Measurements from ENCODE around the gene ITPRID2. TPM values are rescaled to one million over a fixed set of nuclear protein-coding genes. Genes with fewer than 3 reads are reported as not detected.

The ITPRID2 gene
- total and polyA plus RNA-seq, 2 of the 8 experiments (the other 6 are each of a cell fraction or from before 2014, with no cell fraction given) = 1.9 to 12.6 TPM

DNA sequence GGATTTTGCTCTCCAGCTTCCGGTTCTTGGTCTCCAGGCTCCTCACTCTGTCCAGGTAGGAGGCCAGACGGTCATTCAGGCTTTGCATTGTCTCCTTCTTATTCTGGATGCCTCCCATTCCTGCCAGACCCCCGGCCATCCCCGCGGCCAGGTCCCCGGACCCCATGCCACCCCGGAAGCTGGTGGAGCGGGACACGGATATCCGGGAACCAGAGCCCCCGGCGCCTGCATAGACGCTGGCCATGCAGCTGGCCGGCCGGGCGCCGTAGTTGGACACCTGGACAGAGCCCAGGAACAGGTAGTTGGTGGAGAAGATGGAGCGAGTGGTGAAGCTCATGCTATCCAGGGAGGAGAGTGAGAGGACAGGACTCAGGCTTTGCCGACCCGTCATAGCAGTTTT, 70.6 kb downstream of the ITPRID2 start:
- Histone ChIP-seq H3K36me3 (ENCODE audit: control insufficient read depth in 2 of 4, insufficient read depth in 4 of 4, low read length in 3 of 4) (no peaks in the 10 kb centered on the region), H2BK20ac (ENCODE audit: low read length) (no peak overlapping the region), H2BK5ac (ENCODE audit: low read depth, low read length) (no peak overlapping the region), H4K8ac (ENCODE audit: extremely low read depth, insufficient read depth, low read length) (no peak overlapping the region), H3K56ac (replicated peaks; ENCODE audit: insufficient read length, low read depth, low read length) (no peak overlapping the region), H4K91ac (replicated peaks; ENCODE audit: insufficient read length, low read length) (no peak overlapping the region), H4K20me1 (replicated peaks in 1 of 2; ENCODE audit: control insufficient read depth in 1 of 2, insufficient read depth in 2 of 2, low read length in 2 of 2) (no peaks in the 10 kb centered on the region), H3K27ac (ENCODE audit: low read depth, low read length) (no peak overlapping the region), H3K18ac (ENCODE audit: extremely low read depth, low read length) (no peak overlapping the region), H3K9me3 (ENCODE audit: insufficient read depth in 2 of 2, low read depth in 1 of 2, low read length in 1 of 2) (no peaks in the 10 kb centered on the region; a peak in 1 of 4 replicates), H3K4ac (replicated peaks; ENCODE audit: insufficient read length, low read depth, low read length) (no peak overlapping the region), H3K4me1 (replicated peaks in 1 of 4; ENCODE audit: control insufficient read depth in 3 of 4, insufficient read depth in 4 of 4, low read length in 3 of 4) (no peaks in the 10 kb centered on the region), H3K79me1 (ENCODE audit: low read depth, low read length) (no peaks in the 10 kb centered on the region), H3K9ac (replicated peaks in 1 of 4; ENCODE audit: extremely low read depth in 1 of 4, low read depth in 3 of 4, low read length in 3 of 4) (no peak overlapping the region), H3K79me2 (ENCODE audit: control insufficient read depth in 1 of 2, insufficient read depth in 2 of 2, low read length in 2 of 2) (no peaks in the 10 kb centered on the region), H3K4me3 (ENCODE audit: extremely low read depth in 1 of 4, insufficient read depth in 2 of 4, low read depth in 3 of 4, low read length in 4 of 4) (no peak overlapping the region), H3K27me3 (replicated peaks in 1 of 4; ENCODE audit: control insufficient read depth in 3 of 4, extremely low read depth in 1 of 4, insufficient read depth in 3 of 4, low read length in 3 of 4) (no peaks in the 10 kb centered on the region), H2BK120ac (replicated peaks; ENCODE audit: low read depth, low read length) (no peak overlapping the region), H2AFZ (ENCODE audit: low read length) (no peak overlapping the region), H4K5ac (ENCODE audit: insufficient read length, low read depth, low read length) (no peak overlapping the region), H2BK12ac (ENCODE audit: low read depth, low read length) (no peak overlapping the region), H3K23me2 (ENCODE audit: low read depth, low read length) (no peaks in the 10 kb centered on the region), H2BK15ac (ENCODE audit: low read length) (no peak overlapping the region), H3K14ac (ENCODE audit: insufficient read length) (no peak overlapping the region), H3K4me2 (ENCODE audit: insufficient read depth in 1 of 2, low read depth in 2 of 2, low read length in 2 of 2) (no peak overlapping the region), H2AK5ac (ENCODE audit: low read depth, low read length) (no peak overlapping the region), H3K23ac (ENCODE audit: insufficient read length) (no peak overlapping the region)
- WGBS, 2 experiments (ENCODE audit: extremely low coverage in 1 of 2, insufficient coverage in 1 of 2, insufficient read length in 1 of 2, insufficient replicate concordance in 2 of 2, low coverage in 1 of 2, low lambda C conversion rate in 2 of 2, missing lambda C conversion rate in 1 of 2) = 96% methylated on average over 15 of the region's 20 CpGs; no CpG with 5 or more reads in 1 of the 2 experiments
- CTCF ChIA-PET (ENCODE audit: partially characterized antibody) = interaction anchor here (0.9 to 2.1 kb wide), 5 partner anchors 8 to 125 kb away, joined by 3 to 8 read pairs (median 4); no protein-coding TSS in a partner anchor
- POLR2A ChIA-PET (ENCODE audit: partially characterized antibody) = no interaction called here
- FAIRE-seq (no peak), DNase-seq (ENCODE audit: low read depth in 1 of 2, low spot score in 2 of 2) (no peak)
- TF ChIP-seq JUN (IDR thresholded peaks at IDR 0.05; ENCODE audit: low read depth, low read length) = no peak
- no peak for TF ChIP-seq JUND (IDR thresholded peaks at IDR 0.05; ENCODE audit: low read length)
- TF ChIP-seq CEBPB (IDR thresholded peaks at IDR 0.05; ENCODE audit: low read depth, low read length) = no peak
- no peak for TF ChIP-seq SAP30 (IDR thresholded peaks at IDR 0.05; ENCODE audit: insufficient read depth, insufficient replicate concordance, low read length)
- TF ChIP-seq RFX5 (IDR thresholded peaks at IDR 0.05; ENCODE audit: borderline replicate concordance, low read depth, low read length) = no peak
- TF ChIP-seq TEAD4 (IDR thresholded peaks at IDR 0.05; ENCODE audit: low read depth, low read length) = no peak
- no peak for TF ChIP-seq BACH1 (IDR thresholded peaks at IDR 0.05; ENCODE audit: low read length)
- no peak for TF ChIP-seq BCL11A (IDR thresholded peaks at IDR 0.05; ENCODE audit: low read depth in 2 of 2, low read length in 2 of 2)
- no peak for TF ChIP-seq CTBP2 (IDR thresholded peaks at IDR 0.05; ENCODE audit: borderline replicate concordance, insufficient read depth, insufficient read length, low read length)
- TF ChIP-seq, protein P1, sequence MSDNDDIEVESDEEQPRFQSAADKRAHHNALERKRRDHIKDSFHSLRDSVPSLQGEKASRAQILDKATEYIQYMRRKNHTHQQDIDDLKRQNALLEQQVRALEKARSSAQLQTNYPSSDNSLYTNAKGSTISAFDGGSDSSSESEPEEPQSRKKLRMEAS (IDR thresholded peaks at IDR 0.05) = no peak
- no peak for TF ChIP-seq RXRA (IDR thresholded peaks at IDR 0.05; ENCODE audit: insufficient read depth, low read depth, low read length)
- TF ChIP-seq FOSL1 (IDR thresholded peaks at IDR 0.05; ENCODE audit: insufficient read depth, low read depth, low read length) = no peak
- no peak for TF ChIP-seq EZH2 (IDR thresholded peaks at IDR 0.05; ENCODE audit: low read depth, low read length, severe bottlenecking)
- TF ChIP-seq HDAC2 (IDR thresholded peaks at IDR 0.05; ENCODE audit: borderline replicate concordance in 1 of 2, low read depth in 2 of 2, low read length in 2 of 2) = no peak

Measured in H1 (cell line).